NB4 (cell line): ENCODE measurements around the gene HOXA13.

Experiments used
- POLR2A ChIP-seq: IDR thresholded peaks from 2 replicates; pipeline ENCODE4 v1.6.1; 2011; ENCODE audit warnings: mild to moderate bottlenecking; ENCODE audit not compliant: insufficient read length; ENCODE audit errors: extremely low read depth
- TF ChIP-seq, protein P1 (sequence below): IDR thresholded peaks from one replicate; pipeline ENCODE4 v1.5.1; 2012; ENCODE audit warnings: low read depth, low read length

DNA sequence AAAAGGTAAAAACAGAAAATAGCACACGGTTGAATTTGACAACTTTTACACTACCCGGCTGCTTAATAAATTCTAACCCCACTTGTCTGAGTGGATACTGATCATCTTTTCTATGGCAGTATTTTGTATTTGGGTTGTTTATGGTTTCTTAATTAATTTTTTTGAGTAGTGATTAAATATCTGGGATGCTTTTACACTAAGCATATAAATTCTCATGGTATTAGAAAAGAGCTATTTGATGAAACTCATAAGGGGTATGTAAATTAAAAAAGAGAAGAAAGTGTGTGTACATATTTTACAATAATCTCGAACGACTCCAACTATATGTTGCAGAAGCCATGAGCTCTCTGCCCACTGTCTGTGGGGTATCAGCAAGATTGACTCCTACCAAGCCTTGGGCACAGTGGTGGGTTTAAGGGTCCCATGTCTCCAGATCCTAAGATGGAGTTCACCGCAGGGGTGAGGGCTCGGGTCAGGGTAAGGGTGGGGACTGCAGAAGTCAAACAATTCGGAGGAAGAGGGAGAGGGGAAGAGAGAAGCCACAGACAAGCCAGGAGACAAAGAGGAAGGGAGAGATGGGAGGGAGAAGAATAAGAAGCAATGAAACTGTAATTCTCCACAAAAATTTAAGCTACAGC, 7.6 kb upstream of the HOXA13 start:
- TF ChIP-seq, protein P1, sequence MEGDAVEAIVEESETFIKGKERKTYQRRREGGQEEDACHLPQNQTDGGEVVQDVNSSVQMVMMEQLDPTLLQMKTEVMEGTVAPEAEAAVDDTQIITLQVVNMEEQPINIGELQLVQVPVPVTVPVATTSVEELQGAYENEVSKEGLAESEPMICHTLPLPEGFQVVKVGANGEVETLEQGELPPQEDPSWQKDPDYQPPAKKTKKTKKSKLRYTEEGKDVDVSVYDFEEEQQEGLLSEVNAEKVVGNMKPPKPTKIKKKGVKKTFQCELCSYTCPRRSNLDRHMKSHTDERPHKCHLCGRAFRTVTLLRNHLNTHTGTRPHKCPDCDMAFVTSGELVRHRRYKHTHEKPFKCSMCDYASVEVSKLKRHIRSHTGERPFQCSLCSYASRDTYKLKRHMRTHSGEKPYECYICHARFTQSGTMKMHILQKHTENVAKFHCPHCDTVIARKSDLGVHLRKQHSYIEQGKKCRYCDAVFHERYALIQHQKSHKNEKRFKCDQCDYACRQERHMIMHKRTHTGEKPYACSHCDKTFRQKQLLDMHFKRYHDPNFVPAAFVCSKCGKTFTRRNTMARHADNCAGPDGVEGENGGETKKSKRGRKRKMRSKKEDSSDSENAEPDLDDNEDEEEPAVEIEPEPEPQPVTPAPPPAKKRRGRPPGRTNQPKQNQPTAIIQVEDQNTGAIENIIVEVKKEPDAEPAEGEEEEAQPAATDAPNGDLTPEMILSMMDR, result no peak
- TF ChIP-seq POLR2A, result no peak
